Adrenal gland (tissue), 12 donors: ENCODE measurements around the gene BSCL2. TPM values are rescaled to one million over a fixed set of nuclear protein-coding genes. Genes with fewer than 3 reads are reported as not detected.

Source experiments
- DNase-seq, 7 donors: peaks; one replicate each; pipeline ENCODE4 v3.0.0-alpha.2; 2019 to 2020
- H3K27ac ChIP-seq, 5 donors: fragments of 200-600 bp; sonication (generic) in 4 of 5; 1 replicate in 3 of 5; 2 replicates in 2 of 5; pipeline versions ENCODE4 v1.5.1 to v1.8.0; 2016 to 2020; ENCODE audit warnings: mild to moderate bottlenecking in 1 of 5
- H3K27me3 ChIP-seq: fragments of 200-600 bp; 2 replicates; pipeline ENCODE4 v1.8.0; 2021
- H3K36me3 ChIP-seq, 2 donors: fragments of 200-600 bp; replicated peaks in 1 of 2; 1 replicate in 1 of 2; 2 replicates in 1 of 2; pipeline versions ENCODE4 v1.5.1 to v1.8.0; 2018 to 2022
- H3K4me1 ChIP-seq, 2 donors: fragments of 200-600 bp; replicated peaks in 1 of 2; 1 replicate in 1 of 2; 2 replicates in 1 of 2; pipeline versions ENCODE4 v1.5.1 to v1.8.0; 2018 to 2021
- H3K4me3 ChIP-seq, 4 donors: fragments of 200-600 bp; sonication (generic) in 3 of 4; one replicate each; pipeline ENCODE4 v1.5.1; 2016 to 2018
- H3K9me3 ChIP-seq, 3 donors: fragments of 200-600 bp; sonication (generic) in 1 of 3; replicated peaks in 1 of 3; 1 replicate in 2 of 3; 2 replicates in 1 of 3; pipeline versions ENCODE4 v1.5.1 to v1.8.0; 2016 to 2021
- POLR2A ChIP-seq, 2 donors: fragments of 450-650 bp; IDR thresholded peaks; one replicate each; pipeline ENCODE4 v1.6.1; 2017; ENCODE audit warnings: antibody characterized with exemption in 2 of 2, mild to moderate bottlenecking in 2 of 2, moderate library complexity in 1 of 2
- WGBS, 4 donors: extraction: QIAGEN DNeasy Blood & Tissue Kit in 2 of 4; methylation state at CpG; one replicate each; pipeline versions ENCODE4 v1.1.5 to v1.1.7; 2013 to 2017; 5-methylcytosine and 5-hydroxymethylcytosine counted together
- intact Hi-C, 2 donors: fragments of 100-400 bp; cut with DNase I; formaldehyde crosslinking; loops; one replicate each; pipeline versions ENCODE4 v1.14.1 to v1.15.0; 2022 to 2023
- polyA plus RNA-seq, 3 donors: library from polyadenylated mRNA; stranded (reverse); fragments of 200-250 nt in 2 of 3; fragments of 350-450 nt in 1 of 3; fragmentation: Illumina TruSeq in 1 of 3; extraction: RNeasy Lipid Tissue Mini Kit (QIAGEN cat#74804) in 1 of 3; gene quantifications; one replicate each; pipeline ENCODE4 v1.2.3, GENCODE V29; 2013 to 2014
- total RNA-seq, 9 donors: library from RNA; depleted of rRNA in 4 of 9; stranded (reverse); fragments of >200 nt in 4 of 9; fragments of 120-200 nt in 1 of 9; fragmentation: NEBNext Ultra II Directional in 1 of 9; extraction: Animal tissue kit (Norgen Biotek cat#: 25700) in 1 of 9; gene quantifications; one replicate each; pipeline versions ENCODE4 v1.1.0 to v1.2.4, GENCODE V29; 2013 to 2023
- TF ChIP-seq, protein P1 (sequence below), 6 experiments: fragments of 450-650 bp in 4 of 6; fragments of 200-600 bp in 2 of 6; sonication (generic) in 1 of 6; IDR thresholded peaks; 1 replicate in 5 of 6; 2 replicates in 1 of 6; pipeline versions ENCODE4 v1.5.1 to v1.8.0; 2016 to 2021; ENCODE audit warnings: antibody characterized with exemption in 6 of 6, mild to moderate bottlenecking in 2 of 6, moderate library complexity in 1 of 6
- donor health status: healthy with polysubstance abuse.
- donor health status: Bipolar disorder and iron deficiency.
- donor health status: DM: yes; HTN: yes; CAD: no.
- donor health status: DM: no; HTN: no; CAD: no.
- donor health status: DM: no; HTN: no; CAD: no.
- donor health status: DM: yes; HTN: yes; CAD: no.

Gene BSCL2
- total and polyA plus RNA-seq, 12 donors = 77.6 to 653 (median 131) TPM

DNA sequence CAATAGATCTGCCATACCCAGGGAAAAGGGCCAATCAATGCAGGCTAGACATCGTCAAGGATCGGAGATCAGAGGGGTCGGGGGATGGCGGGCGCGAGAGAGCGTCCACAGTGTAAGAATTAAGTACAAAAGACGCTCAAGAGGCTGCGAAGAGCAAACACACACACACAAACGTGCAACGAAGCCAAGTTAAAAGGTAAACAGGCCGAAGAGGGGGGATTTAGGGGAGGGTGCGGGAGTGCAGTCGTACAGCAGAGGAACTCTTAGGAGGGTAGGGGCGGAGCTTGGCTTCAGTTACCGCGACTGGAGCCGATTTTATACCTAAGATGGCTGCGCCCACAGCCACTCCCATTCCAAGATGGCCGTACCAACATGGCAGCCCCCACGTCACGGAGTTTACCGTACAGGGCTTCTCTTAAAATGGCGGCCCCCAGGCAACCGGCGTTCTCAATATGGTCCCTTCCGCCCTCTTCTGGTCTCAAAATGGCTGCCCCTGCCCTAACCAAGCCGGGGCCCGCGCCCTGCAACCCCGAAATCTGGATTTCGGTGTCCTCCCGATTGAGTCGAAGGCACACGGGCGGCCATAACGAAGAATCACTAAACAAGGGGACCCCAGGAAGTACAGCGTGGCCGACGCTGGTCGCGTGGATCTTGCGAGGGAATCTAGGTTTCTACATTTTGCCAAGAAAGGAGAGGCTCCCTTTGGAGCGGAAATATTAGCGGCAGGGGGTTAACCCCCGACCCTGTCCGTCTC is 2.2 kb upstream of the BSCL2 start:
- Histone ChIP-seq H3K4me3 (peak overlapping the region in 3 of 4 donors; percentile 53 to 58 (median 58)), H3K9me3 (no peaks in the 10 kb centered on the region), H3K36me3 (peaks cover 0 to 40% of the 10 kb centered on the region in 2 donors), H3K27me3 (no peaks in the 10 kb centered on the region), H3K27ac (peak overlapping the region; percentile 84 to 96 (median 93)), H3K4me1 (peaks cover 40 to 51% of the 10 kb centered on the region in 2 donors)
- intact Hi-C loops = no loop called here
- TF ChIP-seq POLR2A (IDR thresholded peaks at IDR 0.05) = peak; percentile 44 to 85
- TF ChIP-seq, protein P1, sequence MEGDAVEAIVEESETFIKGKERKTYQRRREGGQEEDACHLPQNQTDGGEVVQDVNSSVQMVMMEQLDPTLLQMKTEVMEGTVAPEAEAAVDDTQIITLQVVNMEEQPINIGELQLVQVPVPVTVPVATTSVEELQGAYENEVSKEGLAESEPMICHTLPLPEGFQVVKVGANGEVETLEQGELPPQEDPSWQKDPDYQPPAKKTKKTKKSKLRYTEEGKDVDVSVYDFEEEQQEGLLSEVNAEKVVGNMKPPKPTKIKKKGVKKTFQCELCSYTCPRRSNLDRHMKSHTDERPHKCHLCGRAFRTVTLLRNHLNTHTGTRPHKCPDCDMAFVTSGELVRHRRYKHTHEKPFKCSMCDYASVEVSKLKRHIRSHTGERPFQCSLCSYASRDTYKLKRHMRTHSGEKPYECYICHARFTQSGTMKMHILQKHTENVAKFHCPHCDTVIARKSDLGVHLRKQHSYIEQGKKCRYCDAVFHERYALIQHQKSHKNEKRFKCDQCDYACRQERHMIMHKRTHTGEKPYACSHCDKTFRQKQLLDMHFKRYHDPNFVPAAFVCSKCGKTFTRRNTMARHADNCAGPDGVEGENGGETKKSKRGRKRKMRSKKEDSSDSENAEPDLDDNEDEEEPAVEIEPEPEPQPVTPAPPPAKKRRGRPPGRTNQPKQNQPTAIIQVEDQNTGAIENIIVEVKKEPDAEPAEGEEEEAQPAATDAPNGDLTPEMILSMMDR (IDR thresholded peaks at IDR 0.05) = no peak
- 0 to 3% (median 1%) methylated on average over 30 to 47 of the region's 47 CpGs for WGBS, 4 donors
- peak; percentile 95 to 100 (median 99) for DNase-seq

GRCh38 chr11:62708793-62709192 is 1.6 kb upstream of the BSCL2 start:
- peaks cover 0 to 34% of the 10 kb centered on the region in 2 donors for H3K36me3 ChIP-seq
- DNase-seq = peak in 5 of 7 donors; percentile 40 to 67 (median 52)
- TF ChIP-seq, protein P1 (IDR thresholded peaks at IDR 0.05) = no peak
- TF ChIP-seq POLR2A (IDR thresholded peaks at IDR 0.05) = no peak
- no peaks in the 10 kb centered on the region for H3K27me3 ChIP-seq
- peak overlapping the region in 3 of 4 donors; percentile 21 to 58 (median 58) for H3K4me3 ChIP-seq
- intact Hi-C loops = no loop called here
- peak overlapping the region; percentile 61 to 96 (median 93) for H3K27ac ChIP-seq
- no peaks in the 10 kb centered on the region for H3K9me3 ChIP-seq
- H3K4me1 ChIP-seq = peaks cover 34 to 45% of the 10 kb centered on the region in 2 donors
- 1 to 3% (median 3%) methylated on average over 4 to 7 of the region's 7 CpGs for WGBS, 4 donors

- peaks cover 30 to 42% of the 10 kb centered on the region in 2 donors for H3K4me1 ChIP-seq
- H3K27ac ChIP-seq = peak overlapping the region in 2 of 5 donors; percentile 90 to 96
- TF ChIP-seq, protein P1 (IDR thresholded peaks at IDR 0.05) = no peak
- TF ChIP-seq POLR2A (IDR thresholded peaks at IDR 0.05) = no peak
- H3K36me3 ChIP-seq = peaks cover 0 to 31% of the 10 kb centered on the region in 2 donors
- WGBS, 4 donors = 60 to 89% (median 68%) methylated on average over 5 of the region's 5 CpGs
- H3K27me3 ChIP-seq = no peaks in the 10 kb centered on the region
- H3K9me3 ChIP-seq = no peaks in the 10 kb centered on the region
- intact Hi-C loops = no loop called here
- DNase-seq = peak in 2 of 7 donors; percentile 16 to 63
- H3K4me3 ChIP-seq = peak overlapping the region in 1 of 4 donors; percentile 58
Measured at GRCh38 chr11:62708392-62708791, 1.2 kb upstream of the BSCL2 start.

DNA sequence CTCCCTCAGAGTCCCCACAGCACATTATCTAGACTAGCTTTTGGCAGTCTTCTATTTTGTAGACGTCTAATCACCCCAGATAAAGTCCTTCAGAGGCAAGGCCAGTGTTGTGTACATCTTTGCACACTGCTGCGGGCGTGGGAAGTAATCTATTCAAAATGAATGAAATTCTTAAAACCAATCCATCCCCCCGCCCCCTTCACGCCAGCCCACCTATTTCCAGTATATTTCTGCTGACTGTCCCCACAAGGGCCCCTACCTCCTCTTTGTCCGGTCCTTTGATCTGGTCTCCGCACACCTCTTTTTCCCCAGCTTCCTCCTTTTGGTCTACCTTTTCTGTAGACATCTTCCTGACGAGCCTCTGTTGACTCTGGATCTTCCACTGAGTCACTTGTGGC is 375 bp downstream of the BSCL2 start:
- no peak for TF ChIP-seq POLR2A (IDR thresholded peaks at IDR 0.05)
- TF ChIP-seq, protein P1 (IDR thresholded peaks at IDR 0.05) = no peak
- H3K4me1 ChIP-seq = peaks cover 22 to 32% of the 10 kb centered on the region in 2 donors
- no peaks in the 10 kb centered on the region for H3K27me3 ChIP-seq
- intact Hi-C loops = no loop called here
- WGBS, 4 donors = 51 to 57% (median 54%) methylated on average over 8 of the region's 8 CpGs
- H3K36me3 ChIP-seq = peaks cover 0 to 20% of the 10 kb centered on the region in 2 donors
- H3K27ac ChIP-seq = peak overlapping the region; percentile 61 to 92 (median 82)
- peak overlapping the region in 2 of 4 donors; percentile 39 to 69 for H3K4me3 ChIP-seq
- peak in 2 of 7 donors; percentile 16 to 65 for DNase-seq
- no peaks in the 10 kb centered on the region for H3K9me3 ChIP-seq
